GM21390 (cell line): ENCODE data around the gene DGKG.

Experiments
- ATAC-seq: cut with Tn5 transposase; IDR thresholded peaks from one replicate; pipeline ENCODE4 v1.9.1; 2021; ENCODE audit not compliant: unreplicated experiment

DGKG gene

GRCh38 chr3:186320862-186321568, 41.0 kb downstream of the DGKG start:
- ATAC-seq, result no peak

- ATAC-seq, result no peak
These were observed 42.1 kb downstream of the DGKG start for GRCh38 chr3:186319945-186320344.

- no peak for ATAC-seq
These were observed 43.9 kb downstream of the DGKG start for GRCh38 chr3:186318135-186318534.

GRCh38 chr3:186317478-186317877, 44.6 kb downstream of the DGKG start:
- no peak for ATAC-seq

GRCh38 chr3:186316666-186317260, 45.3 kb downstream of the DGKG start:
- no peak for ATAC-seq

GRCh38 chr3:186315581-186316354, 46.3 kb downstream of the DGKG start:
- no peak for ATAC-seq

GRCh38 chr3:186314896-186315295, 47.1 kb downstream of the DGKG start:
- ATAC-seq, result no peak

GRCh38 chr3:186311441-186311840, 50.6 kb downstream of the DGKG start:
- ATAC-seq, result no peak

- no peak for ATAC-seq
These were observed 53.5 kb downstream of the DGKG start for GRCh38 chr3:186308549-186308948.

GRCh38 chr3:186307594-186308221, 54.3 kb downstream of the DGKG start:
- no peak for ATAC-seq

- no peak for ATAC-seq
These were observed 56.7 kb downstream of the DGKG start for GRCh38 chr3:186305286-186305685.

- no peak for ATAC-seq
These were observed 58.1 kb downstream of the DGKG start for GRCh38 chr3:186303965-186304364.

GRCh38 chr3:186299327-186299726, 62.7 kb downstream of the DGKG start:
- ATAC-seq, result no peak

- no peak for ATAC-seq
These were observed 63.2 kb downstream of the DGKG start for GRCh38 chr3:186298876-186299275.

- no peak for ATAC-seq
These were observed 71.2 kb downstream of the DGKG start for GRCh38 chr3:186290796-186291195.

GRCh38 chr3:186287711-186288110, 74.3 kb downstream of the DGKG start:
- no peak for ATAC-seq

GRCh38 chr3:186286114-186286513, 75.9 kb downstream of the DGKG start:
- ATAC-seq, result no peak

GRCh38 chr3:186284661-186285060, 77.4 kb downstream of the DGKG start:
- ATAC-seq, result no peak

- ATAC-seq, result no peak
These were observed 77.7 kb downstream of the DGKG start for GRCh38 chr3:186284349-186284652.

GRCh38 chr3:186283651-186284348, 78.2 kb downstream of the DGKG start:
- no peak for ATAC-seq

GRCh38 chr3:186283096-186283495, 78.9 kb downstream of the DGKG start:
- ATAC-seq, result no peak
